Chondrocyte (in vitro differentiated cells): ENCODE results near the gene ITGB3. TPM values are rescaled to one million over a fixed set of nuclear protein-coding genes. Genes with fewer than 3 reads are reported as not detected.

Source experiments
- DNase-seq: peaks from one replicate; pipeline ENCODE4 v3.0.0; 2021; ENCODE audit warnings: mixed read lengths, low spot score
- H3K27ac Mint-ChIP-seq: one replicate; pipeline ENCODE4 v1.8.0; 2021; ENCODE audit warnings: mild to moderate bottlenecking, moderate library complexity, mixed read lengths; ENCODE audit not compliant: unreplicated experiment
- H3K27me3 Mint-ChIP-seq: 2 replicates; pipeline ENCODE4 v1.8.0; 2021; ENCODE audit warnings: low read depth, mixed read lengths
- H3K36me3 Mint-ChIP-seq: 2 replicates; pipeline ENCODE4 v1.8.0; 2021; ENCODE audit warnings: low read depth, mixed read lengths
- H3K4me1 Mint-ChIP-seq: 2 replicates; pipeline ENCODE4 v1.8.0; 2021; ENCODE audit warnings: low read depth, mild to moderate bottlenecking, mixed read lengths
- H3K4me3 Mint-ChIP-seq: one replicate; pipeline ENCODE4 v1.8.0; 2021; ENCODE audit warnings: mild to moderate bottlenecking, moderate library complexity, mixed read lengths; ENCODE audit not compliant: unreplicated experiment
- H3K9me3 Mint-ChIP-seq: 2 replicates; pipeline ENCODE4 v1.8.0; 2021; ENCODE audit warnings: low read depth, mixed read lengths
- CTCF ChIP-seq: fragments of 200-600 bp; sonication (generic); IDR thresholded peaks from 2 replicates; pipeline ENCODE4 v1.5.0; 2021; ENCODE audit warnings: antibody characterized with exemption, mild to moderate bottlenecking, moderate library complexity
- total RNA-seq: library from RNA; stranded (reverse); gene quantifications from 3 replicates; pipeline ENCODE4 v1.2.1, GENCODE V29; 2021

Gene ITGB3
- total RNA-seq, 1 donor from 2014 or later = 10.5 TPM

- Mint-ChIP-seq H3K36me3 (no peaks in the 10 kb centered on the region), H3K27ac (no peak overlapping the region), H3K4me1 (peaks cover 16% of the 10 kb centered on the region), H3K27me3 (no peaks in the 10 kb centered on the region), H3K9me3 (no peaks in the 10 kb centered on the region), H3K4me3 (no peak overlapping the region)
- TF ChIP-seq CTCF = no peak
- no peak for DNase-seq
Measured at GRCh38 chr17:47235506-47235905, 18.1 kb upstream of the ITGB3 start.

GRCh38 chr17:47235923-47236322, 17.7 kb upstream of the ITGB3 start:
- Mint-ChIP-seq H3K4me3 (no peak overlapping the region), H3K36me3 (no peaks in the 10 kb centered on the region), H3K27ac (no peak overlapping the region), H3K4me1 (peaks cover 18% of the 10 kb centered on the region), H3K9me3 (no peaks in the 10 kb centered on the region), H3K27me3 (no peaks in the 10 kb centered on the region)
- no peak for DNase-seq
- no peak for TF ChIP-seq CTCF

GRCh38 chr17:47237841-47238240, 15.8 kb upstream of the ITGB3 start:
- H3K27me3 Mint-ChIP-seq = no peaks in the 10 kb centered on the region
- TF ChIP-seq CTCF = no peak
- H3K36me3 Mint-ChIP-seq = no peaks in the 10 kb centered on the region
- no peaks in the 10 kb centered on the region for H3K9me3 Mint-ChIP-seq
- H3K27ac Mint-ChIP-seq = no peak overlapping the region
- H3K4me3 Mint-ChIP-seq = no peak overlapping the region
- DNase-seq = no peak
- H3K4me1 Mint-ChIP-seq = peaks cover 20% of the 10 kb centered on the region

GRCh38 chr17:47238321-47239010, 15.2 kb upstream of the ITGB3 start:
- no peak overlapping the region for H3K27ac Mint-ChIP-seq
- peaks cover 20% of the 10 kb centered on the region for H3K4me1 Mint-ChIP-seq
- H3K27me3 Mint-ChIP-seq = no peaks in the 10 kb centered on the region
- no peak overlapping the region for H3K4me3 Mint-ChIP-seq
- no peak for TF ChIP-seq CTCF
- no peaks in the 10 kb centered on the region for H3K36me3 Mint-ChIP-seq
- DNase-seq = no peak
- no peaks in the 10 kb centered on the region for H3K9me3 Mint-ChIP-seq

GRCh38 chr17:47239619-47239966, 14.0 kb upstream of the ITGB3 start:
- DNase-seq = no peak
- no peaks in the 10 kb centered on the region for H3K27me3 Mint-ChIP-seq
- H3K36me3 Mint-ChIP-seq = no peaks in the 10 kb centered on the region
- H3K4me3 Mint-ChIP-seq = no peak overlapping the region
- no peak for TF ChIP-seq CTCF
- H3K27ac Mint-ChIP-seq = peak overlapping the region; percentile 91
- no peaks in the 10 kb centered on the region for H3K9me3 Mint-ChIP-seq
- H3K4me1 Mint-ChIP-seq = peaks cover 20% of the 10 kb centered on the region
